Thoracic aorta (tissue), 2 donors: ENCODE data around the gene DPH1. TPM values are rescaled to one million over a fixed set of nuclear protein-coding genes. Genes with fewer than 3 reads are reported as not detected.

ENCODE experiments used
- ATAC-seq: fragments of 150-250 bp; one replicate; pipeline ENCODE4 v1.8.0; 2017; ENCODE audit warnings: low read depth; ENCODE audit not compliant: insufficient number of reproducible peaks, low FRiP score
- DNase-seq: peaks from one replicate; pipeline ENCODE4 v3.0.0-alpha.2; 2020; ENCODE audit warnings: low spot score
- H3K27ac ChIP-seq, 2 donors: fragments of 200-600 bp; sonication (generic); 1 replicate in 1 of 2; 2 replicates in 1 of 2; pipeline ENCODE4 v1.5.1; 2016; ENCODE audit warnings: mild to moderate bottlenecking in 2 of 2, moderate library complexity in 2 of 2
- H3K27me3 ChIP-seq: fragments of 200-600 bp; sonication (generic); replicated peaks from 2 replicates; pipeline ENCODE4 v1.6.0; 2016; ENCODE audit warnings: mild to moderate bottlenecking; ENCODE audit not compliant: insufficient read depth
- H3K36me3 ChIP-seq: fragments of 200-600 bp; sonication (generic); one replicate; pipeline ENCODE4 v1.5.1; 2016
- H3K4me1 ChIP-seq, 2 donors: fragments of 200-600 bp; sonication (generic); 1 replicate in 1 of 2; 2 replicates in 1 of 2; pipeline versions ENCODE4 v1.5.1 to v1.6.0; 2016; ENCODE audit warnings: low read depth in 2 of 2, mild to moderate bottlenecking in 1 of 2; ENCODE audit not compliant: control insufficient read depth in 1 of 2
- H3K4me3 ChIP-seq: fragments of 200-600 bp; sonication (generic); 2 replicates; pipeline ENCODE4 v1.5.1; 2016; ENCODE audit warnings: mild to moderate bottlenecking
- H3K9me3 ChIP-seq: fragments of 200-600 bp; sonication (generic); 2 replicates; pipeline ENCODE4 v1.5.1; 2016
- CTCF ChIP-seq: fragments of 200-600 bp; sonication (generic); IDR thresholded peaks from one replicate; pipeline ENCODE4 v1.5.1; 2019; ENCODE audit warnings: antibody characterized with exemption
- total RNA-seq, 2 donors: library from RNA; depleted of rRNA; stranded (reverse); fragments of >200 nt; gene quantifications; one replicate each; pipeline versions ENCODE4 v1.1.0 to v1.2.3, GENCODE V29; 2016

The DPH1 gene
- total RNA-seq, 2 donors from 2014 or later: 46.0 to 61.1 TPM

GRCh38 chr17:2047590-2047989 is 17.6 kb downstream of the DPH1 start:
- no peaks in the 10 kb centered on the region for H3K27me3 ChIP-seq
- TF ChIP-seq CTCF: no peak
- H3K4me1 ChIP-seq: peaks cover 26 to 46% of the 10 kb centered on the region in 2 donors
- ATAC-seq (no peak), DNase-seq (no peak)
- H3K9me3 ChIP-seq: no peaks in the 10 kb centered on the region
- H3K27ac ChIP-seq: no peak overlapping the region
- no peaks in the 10 kb centered on the region for H3K36me3 ChIP-seq
- no peak overlapping the region for H3K4me3 ChIP-seq

- TF ChIP-seq CTCF: no peak
- Histone ChIP-seq H3K27me3 (no peaks in the 10 kb centered on the region), H3K4me1 (peaks cover 24 to 41% of the 10 kb centered on the region in 2 donors), H3K9me3 (no peaks in the 10 kb centered on the region), H3K4me3 (peak overlapping the region; percentile 93), H3K36me3 (no peaks in the 10 kb centered on the region), H3K27ac (no peak overlapping the region)
- ATAC-seq (no peak), DNase-seq (no peak)
Observed at GRCh38 chr17:2048805-2049204, 18.9 kb downstream of the DPH1 start.

- H3K27me3 ChIP-seq: no peaks in the 10 kb centered on the region
- DNase-seq (no peak), ATAC-seq (peak; percentile 68)
- no peaks in the 10 kb centered on the region for H3K36me3 ChIP-seq
- H3K4me3 ChIP-seq: peak overlapping the region; percentile 93
- no peak for TF ChIP-seq CTCF
- H3K9me3 ChIP-seq: no peaks in the 10 kb centered on the region
- peak overlapping the region in 1 of 2 donors; percentile 22 for H3K27ac ChIP-seq
- H3K4me1 ChIP-seq: peaks cover 27 to 42% of the 10 kb centered on the region in 2 donors
Observed at GRCh38 chr17:2049333-2050299, 19.7 kb downstream of the DPH1 start.

- H3K27ac ChIP-seq: no peak overlapping the region
- no peak for TF ChIP-seq CTCF
- no peaks in the 10 kb centered on the region for H3K27me3 ChIP-seq
- H3K9me3 ChIP-seq: no peaks in the 10 kb centered on the region
- peaks cover 30 to 42% of the 10 kb centered on the region in 2 donors for H3K4me1 ChIP-seq
- H3K36me3 ChIP-seq: no peaks in the 10 kb centered on the region
- DNase-seq: no peak
- peak overlapping the region; percentile 76 for H3K4me3 ChIP-seq
- peak; percentile 7 for ATAC-seq
Observed at GRCh38 chr17:2050300-2051060, 20.5 kb downstream of the DPH1 start.
